Measurements from ENCODE around the gene TMEM256. TPM values are rescaled to one million over a fixed set of nuclear protein-coding genes. Genes with fewer than 3 reads are reported as not detected.

TMEM256 gene
- total RNA-seq, 4 donors from 2014 or later = 59.6 to 121 (median 74.7) TPM

DNA sequence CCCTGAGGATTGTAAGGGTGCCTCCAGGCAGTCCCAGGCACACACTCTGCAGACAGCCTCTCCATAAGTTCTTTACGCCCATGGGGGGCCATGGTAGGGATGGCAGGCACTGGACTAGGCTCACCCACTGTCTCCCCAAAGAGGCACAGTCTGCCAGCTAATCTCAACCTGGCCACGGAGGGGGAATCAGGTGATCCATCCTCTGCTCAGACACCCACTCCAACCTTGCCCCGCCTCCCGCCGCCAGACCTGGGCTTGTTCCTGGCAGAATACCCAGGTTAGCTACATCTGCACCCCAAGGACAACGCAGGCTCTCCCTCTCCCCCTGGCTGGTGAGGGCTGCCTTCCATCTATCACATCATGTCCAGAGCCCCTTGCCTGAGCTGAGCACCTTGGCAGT lies 5.0 kb upstream of the TMEM256 start:
- WGBS = 84% methylated on average over 5 of the region's 6 CpGs
- Histone ChIP-seq H3K27me3 (no peaks in the 10 kb centered on the region), H3K4me3 (no peak overlapping the region), H3K9me3 (no peaks in the 10 kb centered on the region), H3K27ac (replicated peaks in 1 of 4) (no peak overlapping the region), H3K4me1 (peaks cover 4 to 34% (median 21%) of the 10 kb centered on the region in 4 donors), H3K36me3 (peaks cover 0 to 37% (median 17%) of the 10 kb centered on the region in 4 donors)
- TF ChIP-seq POLR2A (IDR thresholded peaks at IDR 0.05; ENCODE audit: low read depth) = no peak
- no peak for TF ChIP-seq EP300 (IDR thresholded peaks at IDR 0.05)
- TF ChIP-seq, protein P1, sequence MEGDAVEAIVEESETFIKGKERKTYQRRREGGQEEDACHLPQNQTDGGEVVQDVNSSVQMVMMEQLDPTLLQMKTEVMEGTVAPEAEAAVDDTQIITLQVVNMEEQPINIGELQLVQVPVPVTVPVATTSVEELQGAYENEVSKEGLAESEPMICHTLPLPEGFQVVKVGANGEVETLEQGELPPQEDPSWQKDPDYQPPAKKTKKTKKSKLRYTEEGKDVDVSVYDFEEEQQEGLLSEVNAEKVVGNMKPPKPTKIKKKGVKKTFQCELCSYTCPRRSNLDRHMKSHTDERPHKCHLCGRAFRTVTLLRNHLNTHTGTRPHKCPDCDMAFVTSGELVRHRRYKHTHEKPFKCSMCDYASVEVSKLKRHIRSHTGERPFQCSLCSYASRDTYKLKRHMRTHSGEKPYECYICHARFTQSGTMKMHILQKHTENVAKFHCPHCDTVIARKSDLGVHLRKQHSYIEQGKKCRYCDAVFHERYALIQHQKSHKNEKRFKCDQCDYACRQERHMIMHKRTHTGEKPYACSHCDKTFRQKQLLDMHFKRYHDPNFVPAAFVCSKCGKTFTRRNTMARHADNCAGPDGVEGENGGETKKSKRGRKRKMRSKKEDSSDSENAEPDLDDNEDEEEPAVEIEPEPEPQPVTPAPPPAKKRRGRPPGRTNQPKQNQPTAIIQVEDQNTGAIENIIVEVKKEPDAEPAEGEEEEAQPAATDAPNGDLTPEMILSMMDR (IDR thresholded peaks at IDR 0.05) = no peak
- no peak for TF ChIP-seq POLR2AphosphoS5 (IDR thresholded peaks at IDR 0.05)
- intact Hi-C loops (cut with DNase I) = no loop called here
- no peak for DNase-seq (ENCODE audit: extremely low spot score)

DNA sequence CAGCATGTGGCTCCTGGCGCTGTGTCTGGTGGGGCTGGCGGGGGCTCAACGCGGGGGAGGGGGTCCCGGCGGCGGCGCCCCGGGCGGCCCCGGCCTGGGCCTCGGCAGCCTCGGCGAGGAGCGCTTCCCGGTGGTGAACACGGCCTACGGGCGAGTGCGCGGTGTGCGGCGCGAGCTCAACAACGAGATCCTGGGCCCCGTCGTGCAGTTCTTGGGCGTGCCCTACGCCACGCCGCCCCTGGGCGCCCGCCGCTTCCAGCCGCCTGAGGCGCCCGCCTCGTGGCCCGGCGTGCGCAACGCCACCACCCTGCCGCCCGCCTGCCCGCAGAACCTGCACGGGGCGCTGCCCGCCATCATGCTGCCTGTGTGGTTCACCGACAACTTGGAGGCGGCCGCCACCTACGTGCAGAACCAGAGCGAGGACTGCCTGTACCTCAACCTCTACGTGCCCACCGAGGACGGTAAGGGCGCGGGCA lies 4.4 kb upstream of the TMEM256 start:
- peaks cover 0 to 37% (median 17%) of the 10 kb centered on the region in 4 donors for H3K36me3 ChIP-seq
- TF ChIP-seq POLR2AphosphoS5 (IDR thresholded peaks at IDR 0.05) (no peak), EP300 (IDR thresholded peaks at IDR 0.05) (no peak), POLR2A (IDR thresholded peaks at IDR 0.05; ENCODE audit: low read depth) (no peak)
- TF ChIP-seq, protein P1 (IDR thresholded peaks at IDR 0.05) = no peak
- 100% methylated on average over 3 of the region's 58 CpGs for WGBS
- H3K9me3 ChIP-seq = no peaks in the 10 kb centered on the region
- H3K27me3 ChIP-seq = no peaks in the 10 kb centered on the region
- intact Hi-C loops (cut with DNase I) = no loop called here
- no peak for DNase-seq (ENCODE audit: extremely low spot score)
- no peak overlapping the region for H3K27ac ChIP-seq (replicated peaks in 1 of 4)
- peaks cover 4 to 36% (median 23%) of the 10 kb centered on the region in 4 donors for H3K4me1 ChIP-seq
- no peak overlapping the region for H3K4me3 ChIP-seq

- WGBS = 66% methylated on average over 8 of the region's 12 CpGs
- TF ChIP-seq, protein P1 (IDR thresholded peaks at IDR 0.05) = no peak
- TF ChIP-seq POLR2AphosphoS5 (IDR thresholded peaks at IDR 0.05) (no peak), POLR2A (IDR thresholded peaks at IDR 0.05; ENCODE audit: low read depth) (no peak), EP300 (IDR thresholded peaks at IDR 0.05) (no peak)
- no peaks in the 10 kb centered on the region for H3K9me3 ChIP-seq
- H3K27me3 ChIP-seq = no peaks in the 10 kb centered on the region
- H3K4me1 ChIP-seq = peaks cover 10 to 42% (median 29%) of the 10 kb centered on the region in 4 donors
- no peak for DNase-seq (ENCODE audit: extremely low spot score)
- intact Hi-C loops (cut with DNase I) = no loop called here
- H3K36me3 ChIP-seq = peaks cover 0 to 37% (median 17%) of the 10 kb centered on the region in 4 donors
- H3K4me3 ChIP-seq = no peak within 1 kb of the TSS
- H3K27ac ChIP-seq (replicated peaks in 1 of 4) = peak within 1 kb of the TSS in 1 of 4 donors; percentile 93
Observed at GRCh38 chr17:7407485-7408251, 3.8 kb upstream of the TMEM256 start, which contains the start of gene NLGN2. Gene NLGN2 (plus strand): TSS chr17:7407845. CDS start chr17:7408256, 411 bp downstream.

DNA sequence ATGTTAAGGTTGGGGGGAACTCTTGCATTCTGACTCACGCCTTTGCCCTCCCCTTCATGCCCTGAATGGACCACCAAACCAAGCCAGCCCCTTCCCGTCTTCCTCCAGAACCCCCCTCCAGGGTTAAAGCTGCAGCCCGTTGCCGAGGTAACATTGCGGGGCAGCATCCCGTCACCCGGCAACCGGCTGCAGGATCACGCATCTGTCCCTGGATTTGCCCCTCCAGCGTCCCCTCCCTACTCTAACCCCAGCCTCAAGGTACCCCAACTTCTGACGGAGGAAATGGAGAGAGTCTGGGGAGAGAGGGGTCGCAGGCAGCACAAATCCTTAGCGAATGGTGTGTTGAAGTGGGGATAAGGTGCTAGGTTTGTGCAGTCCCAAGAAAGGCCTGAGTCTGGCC lies 3.2 kb upstream of the TMEM256 start:
- 90% methylated on average over 13 of the region's 13 CpGs for WGBS
- no peaks in the 10 kb centered on the region for H3K9me3 ChIP-seq
- peaks cover 0 to 37% (median 17%) of the 10 kb centered on the region in 4 donors for H3K36me3 ChIP-seq
- H3K27me3 ChIP-seq = no peaks in the 10 kb centered on the region
- H3K4me1 ChIP-seq = peaks cover 16 to 48% (median 35%) of the 10 kb centered on the region in 4 donors
- H3K4me3 ChIP-seq = no peak overlapping the region
- intact Hi-C loops (cut with DNase I) = no loop called here
- DNase-seq (ENCODE audit: extremely low spot score) = no peak
- no peak overlapping the region for H3K27ac ChIP-seq (replicated peaks in 1 of 4)
- no peak for TF ChIP-seq EP300 (IDR thresholded peaks at IDR 0.05)
- no peak for TF ChIP-seq POLR2AphosphoS5 (IDR thresholded peaks at IDR 0.05)
- TF ChIP-seq, protein P1 (IDR thresholded peaks at IDR 0.05) = no peak
- TF ChIP-seq POLR2A (IDR thresholded peaks at IDR 0.05; ENCODE audit: low read depth) = no peak
